ENCODE measurements around the gene TTC7B. TPM values are rescaled to one million over a fixed set of nuclear protein-coding genes. Genes with fewer than 3 reads are reported as not detected.

The TTC7B gene
- total and polyA plus RNA-seq, 2 experiments from 2014 or later, result 7.9 to 28.6 TPM

DNA sequence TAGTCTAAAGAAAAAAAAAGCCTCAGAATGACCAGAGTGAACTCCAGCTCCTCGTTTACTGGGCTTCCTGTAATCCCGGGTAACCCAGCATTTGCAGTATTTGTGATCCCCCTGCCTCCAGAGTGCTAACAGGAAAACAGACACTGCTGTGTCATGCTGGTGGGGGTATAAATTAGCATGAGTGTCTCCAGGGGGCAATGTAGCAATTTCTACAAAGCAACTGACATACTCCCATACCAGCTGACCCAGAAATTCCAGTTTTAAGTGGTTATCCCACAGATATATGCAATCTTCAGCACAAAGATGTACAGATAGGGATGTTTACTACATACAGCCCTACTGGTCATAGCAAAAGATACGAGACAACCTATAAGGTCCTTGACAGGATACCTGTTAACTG lies 18.8 kb downstream of the TTC7B start (continued):
- TF ChIP-seq, protein P1, sequence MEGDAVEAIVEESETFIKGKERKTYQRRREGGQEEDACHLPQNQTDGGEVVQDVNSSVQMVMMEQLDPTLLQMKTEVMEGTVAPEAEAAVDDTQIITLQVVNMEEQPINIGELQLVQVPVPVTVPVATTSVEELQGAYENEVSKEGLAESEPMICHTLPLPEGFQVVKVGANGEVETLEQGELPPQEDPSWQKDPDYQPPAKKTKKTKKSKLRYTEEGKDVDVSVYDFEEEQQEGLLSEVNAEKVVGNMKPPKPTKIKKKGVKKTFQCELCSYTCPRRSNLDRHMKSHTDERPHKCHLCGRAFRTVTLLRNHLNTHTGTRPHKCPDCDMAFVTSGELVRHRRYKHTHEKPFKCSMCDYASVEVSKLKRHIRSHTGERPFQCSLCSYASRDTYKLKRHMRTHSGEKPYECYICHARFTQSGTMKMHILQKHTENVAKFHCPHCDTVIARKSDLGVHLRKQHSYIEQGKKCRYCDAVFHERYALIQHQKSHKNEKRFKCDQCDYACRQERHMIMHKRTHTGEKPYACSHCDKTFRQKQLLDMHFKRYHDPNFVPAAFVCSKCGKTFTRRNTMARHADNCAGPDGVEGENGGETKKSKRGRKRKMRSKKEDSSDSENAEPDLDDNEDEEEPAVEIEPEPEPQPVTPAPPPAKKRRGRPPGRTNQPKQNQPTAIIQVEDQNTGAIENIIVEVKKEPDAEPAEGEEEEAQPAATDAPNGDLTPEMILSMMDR (conservative IDR thresholded peaks at IDR 0.05; ENCODE audit: low read depth in 2 of 2), result no peak

DNA sequence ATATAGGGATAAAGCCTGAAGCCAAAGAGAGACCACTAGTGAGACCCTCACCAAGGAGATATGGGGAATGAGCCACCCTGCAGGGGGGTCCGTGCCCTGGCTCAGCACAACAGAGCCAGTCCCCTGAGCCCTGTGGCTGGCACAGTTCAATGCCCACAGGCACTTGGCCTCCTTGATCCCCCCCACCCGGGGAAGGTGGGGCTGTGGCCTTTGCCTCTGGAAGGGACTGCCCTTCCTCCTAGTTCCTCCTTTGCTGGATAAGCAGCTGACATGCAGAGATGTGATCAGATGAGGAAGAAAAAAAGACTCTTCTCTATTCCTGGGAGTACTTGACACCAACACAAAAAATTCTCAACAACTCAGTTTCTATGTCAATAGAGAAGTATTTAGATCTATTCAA lies 19.9 kb downstream of the TTC7B start:
- Histone ChIP-seq H3K79me2 (replicated peaks; ENCODE audit: insufficient read depth) (no peaks in the 10 kb centered on the region), H3F3A (replicated peaks; ENCODE audit: low read depth) (no peaks in the 10 kb centered on the region), H3K27ac (ENCODE audit: low read depth) (no peak overlapping the region), H3K27me3 (ENCODE audit: insufficient read depth) (no peaks in the 10 kb centered on the region), H3K9me2 (ENCODE audit: insufficient read depth) (no peaks in the 10 kb centered on the region), H3K36me3 (ENCODE audit: insufficient read depth) (no peaks in the 10 kb centered on the region), H4K20me1 (replicated peaks; ENCODE audit: insufficient read depth) (no peaks in the 10 kb centered on the region), H3K4me1 (ENCODE audit: insufficient read depth) (no peaks in the 10 kb centered on the region), H3K4me2 (no peak overlapping the region), H2AFZ (no peak overlapping the region), H3K4me3 (no peak overlapping the region)
- ATAC-seq (no peak), DNase-seq (ENCODE audit: low spot score) (no peak)
- Mint-ChIP-seq H3K27ac (peak overlapping the region; percentile 67), H3K27me3 (ENCODE audit: insufficient read depth, low read depth, poor library complexity) (no peaks in the 10 kb centered on the region), H3K4me1 (peaks cover 17% of the 10 kb centered on the region), H3K36me3 (ENCODE audit: low read depth) (no peaks in the 10 kb centered on the region), H3K9me3 (no peaks in the 10 kb centered on the region; the same call in 2 of the 3 replicates), H3K4me3 (no peak overlapping the region)
- TF ChIP-seq NANOG (IDR thresholded peaks at IDR 0.05; ENCODE audit: borderline replicate concordance) (no peak), CREB1 (CRISPR knock-in tag; IDR thresholded peaks at IDR 0.05; ENCODE audit: low read depth) (no peak), ZNF331 (CRISPR knock-in tag; IDR thresholded peaks at IDR 0.05; ENCODE audit: low read depth) (no peak), ZNF114 (CRISPR knock-in tag; IDR thresholded peaks at IDR 0.05) (no peak), POLR2AphosphoS5 (IDR thresholded peaks at IDR 0.05; ENCODE audit: low read depth) (no peak), STAT1 (IDR thresholded peaks at IDR 0.05; ENCODE audit: unreplicated experiment) (no peak), JUNB (IDR thresholded peaks at IDR 0.05; ENCODE audit: unreplicated experiment) (no peak), ZNF462 (CRISPR knock-in tag; IDR thresholded peaks at IDR 0.05) (no peak), EZH2 (IDR thresholded peaks at IDR 0.05; ENCODE audit: low read depth, unreplicated experiment) (no peak), EZH2phosphoT487 (IDR thresholded peaks at IDR 0.05; ENCODE audit: unreplicated experiment) (no peak)
- TF ChIP-seq, protein P2, sequence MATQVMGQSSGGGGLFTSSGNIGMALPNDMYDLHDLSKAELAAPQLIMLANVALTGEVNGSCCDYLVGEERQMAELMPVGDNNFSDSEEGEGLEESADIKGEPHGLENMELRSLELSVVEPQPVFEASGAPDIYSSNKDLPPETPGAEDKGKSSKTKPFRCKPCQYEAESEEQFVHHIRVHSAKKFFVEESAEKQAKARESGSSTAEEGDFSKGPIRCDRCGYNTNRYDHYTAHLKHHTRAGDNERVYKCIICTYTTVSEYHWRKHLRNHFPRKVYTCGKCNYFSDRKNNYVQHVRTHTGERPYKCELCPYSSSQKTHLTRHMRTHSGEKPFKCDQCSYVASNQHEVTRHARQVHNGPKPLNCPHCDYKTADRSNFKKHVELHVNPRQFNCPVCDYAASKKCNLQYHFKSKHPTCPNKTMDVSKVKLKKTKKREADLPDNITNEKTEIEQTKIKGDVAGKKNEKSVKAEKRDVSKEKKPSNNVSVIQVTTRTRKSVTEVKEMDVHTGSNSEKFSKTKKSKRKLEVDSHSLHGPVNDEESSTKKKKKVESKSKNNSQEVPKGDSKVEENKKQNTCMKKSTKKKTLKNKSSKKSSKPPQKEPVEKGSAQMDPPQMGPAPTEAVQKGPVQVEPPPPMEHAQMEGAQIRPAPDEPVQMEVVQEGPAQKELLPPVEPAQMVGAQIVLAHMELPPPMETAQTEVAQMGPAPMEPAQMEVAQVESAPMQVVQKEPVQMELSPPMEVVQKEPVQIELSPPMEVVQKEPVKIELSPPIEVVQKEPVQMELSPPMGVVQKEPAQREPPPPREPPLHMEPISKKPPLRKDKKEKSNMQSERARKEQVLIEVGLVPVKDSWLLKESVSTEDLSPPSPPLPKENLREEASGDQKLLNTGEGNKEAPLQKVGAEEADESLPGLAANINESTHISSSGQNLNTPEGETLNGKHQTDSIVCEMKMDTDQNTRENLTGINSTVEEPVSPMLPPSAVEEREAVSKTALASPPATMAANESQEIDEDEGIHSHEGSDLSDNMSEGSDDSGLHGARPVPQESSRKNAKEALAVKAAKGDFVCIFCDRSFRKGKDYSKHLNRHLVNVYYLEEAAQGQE (IDR thresholded peaks at IDR 0.05; ENCODE audit: unreplicated experiment), result no peak
- TF ChIP-seq, protein P1 (conservative IDR thresholded peaks at IDR 0.05; ENCODE audit: low read depth in 2 of 2), result no peak

Data from GM23338 (cell line).